ENCODE data around the gene NCAPG2. TPM values are rescaled to one million over a fixed set of nuclear protein-coding genes. Genes with fewer than 3 reads are reported as not detected.

Gene NCAPG2
- total RNA-seq, 1 experiment from 2014 or later: 99.5 TPM

DNA sequence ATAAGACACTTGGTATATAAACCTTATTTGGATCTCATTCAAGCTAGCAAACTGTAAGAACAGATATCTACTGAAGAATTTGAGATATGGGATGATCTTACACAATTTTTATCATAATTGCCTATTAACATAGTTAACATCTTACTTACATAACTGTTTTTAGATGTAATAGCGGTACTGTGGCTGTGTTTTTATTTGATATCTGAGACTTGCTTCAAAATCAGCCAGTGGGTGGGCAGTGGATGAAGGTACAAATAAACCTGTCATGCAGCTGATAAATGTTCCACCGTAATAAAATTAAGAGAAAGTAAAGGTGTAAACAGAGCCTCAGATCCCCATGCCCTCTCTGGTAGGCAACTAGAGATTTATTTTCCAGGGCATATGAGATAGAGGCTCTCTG lies 88.6 kb downstream of the NCAPG2 start:
- TF ChIP-seq EZH2 (IDR thresholded peaks at IDR 0.05; ENCODE audit: low read depth): no peak
- TF ChIP-seq, protein P1, sequence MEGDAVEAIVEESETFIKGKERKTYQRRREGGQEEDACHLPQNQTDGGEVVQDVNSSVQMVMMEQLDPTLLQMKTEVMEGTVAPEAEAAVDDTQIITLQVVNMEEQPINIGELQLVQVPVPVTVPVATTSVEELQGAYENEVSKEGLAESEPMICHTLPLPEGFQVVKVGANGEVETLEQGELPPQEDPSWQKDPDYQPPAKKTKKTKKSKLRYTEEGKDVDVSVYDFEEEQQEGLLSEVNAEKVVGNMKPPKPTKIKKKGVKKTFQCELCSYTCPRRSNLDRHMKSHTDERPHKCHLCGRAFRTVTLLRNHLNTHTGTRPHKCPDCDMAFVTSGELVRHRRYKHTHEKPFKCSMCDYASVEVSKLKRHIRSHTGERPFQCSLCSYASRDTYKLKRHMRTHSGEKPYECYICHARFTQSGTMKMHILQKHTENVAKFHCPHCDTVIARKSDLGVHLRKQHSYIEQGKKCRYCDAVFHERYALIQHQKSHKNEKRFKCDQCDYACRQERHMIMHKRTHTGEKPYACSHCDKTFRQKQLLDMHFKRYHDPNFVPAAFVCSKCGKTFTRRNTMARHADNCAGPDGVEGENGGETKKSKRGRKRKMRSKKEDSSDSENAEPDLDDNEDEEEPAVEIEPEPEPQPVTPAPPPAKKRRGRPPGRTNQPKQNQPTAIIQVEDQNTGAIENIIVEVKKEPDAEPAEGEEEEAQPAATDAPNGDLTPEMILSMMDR (conservative IDR thresholded peaks at IDR 0.05): no peak
- Histone ChIP-seq H3K4me2 (no peak overlapping the region), H3K79me2 (ENCODE audit: low read depth) (no peaks in the 10 kb centered on the region), H3K9me2 (ENCODE audit: insufficient read depth) (no peaks in the 10 kb centered on the region), H4K20me1 (ENCODE audit: insufficient read depth) (no peaks in the 10 kb centered on the region), H3K4me1 (replicated peaks; ENCODE audit: insufficient read depth) (no peaks in the 10 kb centered on the region), H3K27me3 (ENCODE audit: insufficient read depth, low read depth) (no peaks in the 10 kb centered on the region), H3K9me3 (ENCODE audit: insufficient read depth, low read depth) (no peaks in the 10 kb centered on the region), H3F3A (ENCODE audit: insufficient read depth, low read depth) (peaks cover 10% of the 10 kb centered on the region), H3K4me3 (no peak overlapping the region), H3K27ac (no peak overlapping the region), H2AFZ (no peak overlapping the region), H3K36me3 (ENCODE audit: low read depth) (no peaks in the 10 kb centered on the region)
- no peak for DNase-seq
- BruUV-seq (replicated peaks): no TSS peak
- intact Hi-C loops (cut with micrococcal nuclease; ENCODE audit: unreplicated experiment): no loop called here
- POLR2A ChIA-PET (ENCODE audit: unreplicated experiment): no interaction called here
- CTCF ChIA-PET: no interaction called here

DNA sequence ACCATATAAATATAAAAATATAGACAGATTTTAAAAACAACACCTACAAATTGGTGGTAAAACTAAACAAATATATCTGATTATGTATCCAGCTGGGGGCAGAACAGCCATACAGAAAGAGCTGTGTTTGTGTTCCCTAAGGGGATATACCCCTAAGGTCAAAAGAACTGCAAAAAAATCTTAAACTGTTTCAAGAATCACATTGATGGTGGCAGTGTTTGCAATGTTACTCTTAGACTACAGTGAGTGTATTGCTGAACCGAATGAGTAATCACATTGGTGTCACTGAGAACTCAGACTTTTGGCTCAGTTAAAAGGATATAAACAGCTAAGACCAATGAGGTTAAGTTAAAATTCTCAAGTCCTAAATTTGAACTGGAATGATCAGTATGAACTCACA lies 89.9 kb downstream of the NCAPG2 start:
- Histone ChIP-seq H3K27ac (no peak overlapping the region), H3K27me3 (ENCODE audit: insufficient read depth, low read depth) (no peaks in the 10 kb centered on the region), H3K36me3 (ENCODE audit: low read depth) (no peaks in the 10 kb centered on the region), H3K9me2 (ENCODE audit: insufficient read depth) (no peaks in the 10 kb centered on the region), H2AFZ (no peak overlapping the region), H3F3A (ENCODE audit: insufficient read depth, low read depth) (peaks cover 10% of the 10 kb centered on the region), H3K4me3 (no peak overlapping the region), H3K4me2 (no peak overlapping the region), H3K79me2 (ENCODE audit: low read depth) (no peaks in the 10 kb centered on the region), H3K9me3 (ENCODE audit: insufficient read depth, low read depth) (no peaks in the 10 kb centered on the region), H3K4me1 (replicated peaks; ENCODE audit: insufficient read depth) (no peaks in the 10 kb centered on the region), H4K20me1 (ENCODE audit: insufficient read depth) (no peaks in the 10 kb centered on the region)
- CTCF ChIA-PET: no interaction called here
- TF ChIP-seq, protein P1 (conservative IDR thresholded peaks at IDR 0.05): no peak
- no peak for TF ChIP-seq EZH2 (IDR thresholded peaks at IDR 0.05; ENCODE audit: low read depth)
- intact Hi-C loops (cut with micrococcal nuclease; ENCODE audit: unreplicated experiment): no loop called here
- POLR2A ChIA-PET (ENCODE audit: unreplicated experiment): no interaction called here
- no peak for DNase-seq
- BruUV-seq (replicated peaks): no TSS peak

DNA sequence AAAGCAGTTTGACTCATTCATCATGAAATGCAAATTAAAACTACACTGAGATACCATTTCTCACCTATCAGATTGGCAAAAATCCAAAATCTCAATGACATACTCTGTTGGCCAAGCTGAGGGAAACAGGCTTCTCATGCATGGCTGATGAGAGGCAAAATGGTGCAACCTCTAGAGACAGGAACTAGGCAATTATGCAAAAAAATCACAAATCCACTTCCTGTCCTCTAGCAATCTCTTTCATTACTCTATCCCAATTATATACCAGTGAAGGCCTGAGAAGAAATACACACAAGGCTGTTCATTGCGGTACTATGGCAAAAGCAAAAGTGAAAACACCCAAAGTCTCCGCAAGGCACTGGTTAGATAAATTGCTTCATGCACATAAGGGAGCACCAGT lies 91.1 kb downstream of the NCAPG2 start:
- no peak overlapping the region for H3K4me2 ChIP-seq
- H3F3A ChIP-seq (ENCODE audit: insufficient read depth, low read depth): peaks cover 10% of the 10 kb centered on the region
- H2AFZ ChIP-seq: no peak overlapping the region
- no peaks in the 10 kb centered on the region for H4K20me1 ChIP-seq (ENCODE audit: insufficient read depth)
- no peak overlapping the region for H3K4me3 ChIP-seq
- H3K4me1 ChIP-seq (replicated peaks; ENCODE audit: insufficient read depth): no peaks in the 10 kb centered on the region
- no peaks in the 10 kb centered on the region for H3K9me2 ChIP-seq (ENCODE audit: insufficient read depth)
- peak in 1 of 2 experiments; percentile 34 for DNase-seq
- no peak overlapping the region for H3K27ac ChIP-seq
- intact Hi-C loops (cut with micrococcal nuclease; ENCODE audit: unreplicated experiment): no loop called here
- no peaks in the 10 kb centered on the region for H3K36me3 ChIP-seq (ENCODE audit: low read depth)
- POLR2A ChIA-PET (ENCODE audit: unreplicated experiment): no interaction called here
- CTCF ChIA-PET: no interaction called here
- BruUV-seq (replicated peaks): no TSS peak
- no peak for TF ChIP-seq EZH2 (IDR thresholded peaks at IDR 0.05; ENCODE audit: low read depth)
- TF ChIP-seq, protein P1 (conservative IDR thresholded peaks at IDR 0.05): no peak
- no peaks in the 10 kb centered on the region for H3K27me3 ChIP-seq (ENCODE audit: insufficient read depth, low read depth)
- H3K79me2 ChIP-seq (ENCODE audit: low read depth): no peaks in the 10 kb centered on the region
- no peaks in the 10 kb centered on the region for H3K9me3 ChIP-seq (ENCODE audit: insufficient read depth, low read depth)
